ENCODE data around the gene USP6NL.

Gene USP6NL

GRCh38 chr10:11473128-11473760 lies 138.2 kb downstream of the USP6NL start:
- no peak overlapping the region for H3K4me3 ChIP-seq (ENCODE audit: low read depth, low read length)
- ChIA-PET POLR2A (no interaction called here), CTCF (interaction anchor here (1.0 to 1.6 kb wide), 3 partner anchors 9 to 1865 kb away, joined by 3 to 5 read pairs (median 4); no protein-coding TSS in a partner anchor)
- DNase-seq (ENCODE audit: low read depth, low spot score) = no peak
- no peak for TF ChIP-seq CTCF (IDR thresholded peaks at IDR 0.05; ENCODE audit: insufficient read depth, low read length, missing control alignments)

- ChIA-PET CTCF (interaction anchor here (1.0 to 1.6 kb wide), 3 partner anchors 10 to 1864 kb away, joined by 3 to 5 read pairs (median 4); no protein-coding TSS in a partner anchor), POLR2A (no interaction called here)
- no peak for DNase-seq (ENCODE audit: low read depth, low spot score)
Measured at GRCh38 chr10:11472158-11472753, 139.2 kb downstream of the USP6NL start.

DNA sequence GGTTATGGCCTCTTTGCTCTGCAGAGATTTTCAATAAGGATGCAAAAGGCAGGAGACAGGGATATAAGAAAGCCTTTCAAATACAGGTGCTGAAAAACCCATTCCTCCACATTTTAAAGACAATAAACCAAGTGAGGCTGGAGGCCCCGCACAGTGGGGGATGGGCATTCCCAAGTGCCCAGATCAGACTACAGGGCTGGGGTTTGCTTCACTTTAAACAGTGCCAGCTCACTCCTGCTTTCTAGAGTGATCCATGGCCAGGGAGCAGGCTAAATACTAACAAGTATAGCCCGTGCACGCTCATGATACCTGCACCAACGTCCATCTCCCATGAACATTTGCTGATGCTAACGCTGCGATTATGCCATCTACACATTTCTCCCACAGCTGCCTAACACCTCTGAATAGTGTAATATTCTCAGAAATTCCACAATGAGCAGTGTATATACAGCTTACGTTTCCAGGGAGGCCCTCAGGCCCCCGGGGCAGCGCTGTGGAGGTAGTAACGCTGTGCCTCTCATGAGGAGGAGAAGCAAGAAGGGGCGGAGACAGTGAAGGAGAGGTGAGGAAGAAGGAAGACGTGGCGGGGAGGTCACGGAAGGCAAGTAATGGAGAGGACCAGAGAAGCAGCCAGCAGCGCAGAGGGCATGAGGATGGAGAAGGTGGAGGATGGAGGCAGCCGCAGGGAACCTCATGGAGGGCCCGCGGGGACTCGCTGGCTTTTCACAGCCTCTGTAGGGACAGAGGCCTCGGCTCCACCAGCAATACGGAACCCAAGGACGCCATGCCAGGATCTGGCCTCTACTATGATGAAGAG lies 141.7 kb downstream of the USP6NL start:
- POLR2A ChIA-PET = no interaction called here
- DNase-seq (ENCODE audit: low read depth, low spot score) = no peak
- TF ChIP-seq CTCF (IDR thresholded peaks at IDR 0.05; ENCODE audit: insufficient read depth, low read length, missing control alignments) = no peak
- CTCF ChIA-PET = no interaction called here
- H3K4me3 ChIP-seq (ENCODE audit: low read depth, low read length) = no peak overlapping the region

More at GRCh38 chr10:11472158-11472753, 139.2 kb downstream of the USP6NL start:
- peak; percentile 78 for TF ChIP-seq CTCF (IDR thresholded peaks at IDR 0.05; ENCODE audit: insufficient read depth, low read length, missing control alignments)
- no peak overlapping the region for H3K4me3 ChIP-seq (ENCODE audit: low read depth, low read length)

DNA sequence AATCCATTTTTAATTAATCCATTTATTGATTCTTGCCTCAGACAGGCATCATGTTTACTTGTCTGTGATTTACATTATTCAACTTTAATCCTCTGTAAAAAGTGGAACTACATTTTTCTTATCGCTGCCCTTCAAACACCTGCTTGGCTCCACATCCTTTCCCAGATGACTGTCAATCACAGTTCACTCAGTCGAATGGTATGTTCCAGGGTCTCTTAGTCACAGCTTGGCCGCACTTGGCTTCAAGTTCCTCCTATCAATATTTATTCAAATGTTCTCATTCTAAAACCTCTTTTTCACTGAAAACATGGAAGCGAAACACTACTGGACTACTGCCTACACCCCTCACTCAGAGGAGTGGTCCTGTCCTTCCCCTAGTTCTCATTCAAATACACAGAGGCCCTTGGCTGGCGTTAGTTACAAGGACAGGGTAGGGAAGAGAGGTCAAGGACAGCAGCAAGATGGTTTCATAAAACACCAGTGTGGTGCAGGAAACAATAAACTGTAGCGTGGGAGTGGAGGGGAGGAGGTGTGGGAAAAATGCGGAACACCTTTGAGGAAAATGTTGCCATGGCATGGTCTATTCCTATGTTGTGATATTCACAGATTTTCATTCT lies 143.2 kb downstream of the USP6NL start:
- TF ChIP-seq CTCF (IDR thresholded peaks at IDR 0.05; ENCODE audit: insufficient read depth, low read length, missing control alignments) = no peak
- CTCF ChIA-PET = no interaction called here
- DNase-seq (ENCODE audit: low read depth, low spot score) = no peak
- H3K4me3 ChIP-seq (ENCODE audit: low read depth, low read length) = no peak overlapping the region
- POLR2A ChIA-PET = no interaction called here

DNA sequence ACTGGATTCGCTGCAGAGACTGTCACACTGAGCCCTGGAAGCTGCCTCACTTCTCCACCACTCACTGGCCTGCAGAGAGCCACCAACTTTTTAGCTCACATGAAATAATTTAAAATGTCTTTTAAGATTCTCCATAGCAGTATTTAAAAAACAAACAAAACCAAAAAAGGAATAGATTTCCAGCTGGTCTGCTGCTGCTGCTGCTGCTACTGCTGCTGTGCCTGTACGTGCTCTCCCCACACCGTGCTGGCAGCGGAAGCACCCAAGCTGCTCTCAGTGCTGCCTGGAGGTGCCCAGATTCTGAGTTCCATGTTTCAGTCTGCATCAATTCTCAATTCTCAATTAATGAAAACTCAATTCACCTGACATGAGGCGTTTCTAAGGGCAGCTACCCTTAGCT lies 146.0 kb downstream of the USP6NL start:
- H3K4me3 ChIP-seq (ENCODE audit: low read depth, low read length) = no peak overlapping the region
- POLR2A ChIA-PET = no interaction called here
- CTCF ChIA-PET = no interaction called here
- no peak for DNase-seq (ENCODE audit: low read depth, low spot score)
- no peak for TF ChIP-seq CTCF (IDR thresholded peaks at IDR 0.05; ENCODE audit: insufficient read depth, low read length, missing control alignments)

GRCh38 chr10:11463111-11463510 lies 148.3 kb downstream of the USP6NL start:
- no peak overlapping the region for H3K4me3 ChIP-seq (ENCODE audit: low read depth, low read length)
- POLR2A ChIA-PET = no interaction called here
- TF ChIP-seq CTCF (IDR thresholded peaks at IDR 0.05; ENCODE audit: insufficient read depth, low read length, missing control alignments) = no peak
- CTCF ChIA-PET = no interaction called here
- no peak for DNase-seq (ENCODE audit: low read depth, low spot score)
